ENCODE results near the gene DFFA.
"Not testable (repeated sequence)": the region's sequence is repeated elsewhere in the genome, so short reads cannot be mapped to it uniquely, and the experiment has no call there.

DNA sequence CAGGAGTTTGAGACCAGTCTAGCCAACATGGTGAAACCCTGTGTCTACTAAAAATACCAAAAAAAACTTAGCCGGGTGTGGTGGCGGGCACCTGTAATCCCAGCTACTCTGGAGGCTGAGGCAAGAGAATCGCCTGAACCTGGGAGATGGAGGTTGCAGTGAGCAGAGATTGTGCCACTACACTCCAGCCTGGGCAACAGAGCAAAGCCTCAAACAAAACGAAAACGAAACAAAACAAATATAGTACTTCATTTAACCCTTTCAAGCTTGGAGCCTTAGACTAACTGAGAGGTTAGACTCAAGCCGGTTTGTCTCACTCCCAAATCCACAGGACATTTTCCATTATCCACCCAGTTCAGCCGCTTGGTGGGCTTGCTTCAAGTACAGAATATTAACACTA is 14.9 kb downstream of the DFFA start:
- TF ChIP-seq, protein P1, sequence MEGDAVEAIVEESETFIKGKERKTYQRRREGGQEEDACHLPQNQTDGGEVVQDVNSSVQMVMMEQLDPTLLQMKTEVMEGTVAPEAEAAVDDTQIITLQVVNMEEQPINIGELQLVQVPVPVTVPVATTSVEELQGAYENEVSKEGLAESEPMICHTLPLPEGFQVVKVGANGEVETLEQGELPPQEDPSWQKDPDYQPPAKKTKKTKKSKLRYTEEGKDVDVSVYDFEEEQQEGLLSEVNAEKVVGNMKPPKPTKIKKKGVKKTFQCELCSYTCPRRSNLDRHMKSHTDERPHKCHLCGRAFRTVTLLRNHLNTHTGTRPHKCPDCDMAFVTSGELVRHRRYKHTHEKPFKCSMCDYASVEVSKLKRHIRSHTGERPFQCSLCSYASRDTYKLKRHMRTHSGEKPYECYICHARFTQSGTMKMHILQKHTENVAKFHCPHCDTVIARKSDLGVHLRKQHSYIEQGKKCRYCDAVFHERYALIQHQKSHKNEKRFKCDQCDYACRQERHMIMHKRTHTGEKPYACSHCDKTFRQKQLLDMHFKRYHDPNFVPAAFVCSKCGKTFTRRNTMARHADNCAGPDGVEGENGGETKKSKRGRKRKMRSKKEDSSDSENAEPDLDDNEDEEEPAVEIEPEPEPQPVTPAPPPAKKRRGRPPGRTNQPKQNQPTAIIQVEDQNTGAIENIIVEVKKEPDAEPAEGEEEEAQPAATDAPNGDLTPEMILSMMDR (IDR thresholded peaks at IDR 0.05; ENCODE audit: insufficient read depth, low read length, poor library complexity, severe bottlenecking) = not testable (repeated sequence)
- not testable (repeated sequence) for TF ChIP-seq EZH2phosphoT487 (conservative IDR thresholded peaks at IDR 0.05; ENCODE audit: low read length)

Data from SU-DHL-6 (cell line).